Osteocyte (in vitro differentiated cells): ENCODE results near the gene MICALL2. TPM values are rescaled to one million over a fixed set of nuclear protein-coding genes. Genes with fewer than 3 reads are reported as not detected.

Experiments
- DNase-seq: peaks from one replicate; pipeline ENCODE4 v3.0.0; 2021; ENCODE audit warnings: mixed read lengths; ENCODE audit not compliant: unreplicated experiment; ENCODE audit errors: extremely low spot score
- H3K27ac Mint-ChIP-seq: one replicate; pipeline ENCODE4 v1.8.0; 2021; ENCODE audit warnings: mild to moderate bottlenecking, mixed read lengths; ENCODE audit not compliant: unreplicated experiment
- H3K27me3 Mint-ChIP-seq: one replicate; pipeline ENCODE4 v1.8.0; 2021; ENCODE audit warnings: mixed read lengths; ENCODE audit not compliant: unreplicated experiment
- H3K36me3 Mint-ChIP-seq: one replicate; pipeline ENCODE4 v1.8.0; 2021; ENCODE audit warnings: mixed read lengths; ENCODE audit not compliant: unreplicated experiment
- H3K4me1 Mint-ChIP-seq: one replicate; pipeline ENCODE4 v1.8.0; 2021; ENCODE audit warnings: mixed read lengths; ENCODE audit not compliant: unreplicated experiment
- H3K4me3 Mint-ChIP-seq: one replicate; pipeline ENCODE4 v1.8.0; 2021; ENCODE audit warnings: mild to moderate bottlenecking, moderate library complexity, mixed read lengths; ENCODE audit not compliant: unreplicated experiment
- H3K9me3 Mint-ChIP-seq: one replicate; pipeline ENCODE4 v1.8.0; 2021; ENCODE audit warnings: mixed read lengths; ENCODE audit not compliant: unreplicated experiment
- total RNA-seq: library from RNA; stranded (reverse); gene quantifications from 2 replicates; pipeline ENCODE4 v1.2.1, GENCODE V29; 2021
- TF ChIP-seq, protein P1 (sequence below): fragments of 200-600 bp; sonication (generic); IDR thresholded peaks from 2 replicates; pipeline ENCODE4 v1.5.0; 2021; ENCODE audit warnings: antibody characterized with exemption, mild to moderate bottlenecking, moderate library complexity

Gene MICALL2
- total RNA-seq, 1 donor from 2014 or later = 63.1 TPM

DNA sequence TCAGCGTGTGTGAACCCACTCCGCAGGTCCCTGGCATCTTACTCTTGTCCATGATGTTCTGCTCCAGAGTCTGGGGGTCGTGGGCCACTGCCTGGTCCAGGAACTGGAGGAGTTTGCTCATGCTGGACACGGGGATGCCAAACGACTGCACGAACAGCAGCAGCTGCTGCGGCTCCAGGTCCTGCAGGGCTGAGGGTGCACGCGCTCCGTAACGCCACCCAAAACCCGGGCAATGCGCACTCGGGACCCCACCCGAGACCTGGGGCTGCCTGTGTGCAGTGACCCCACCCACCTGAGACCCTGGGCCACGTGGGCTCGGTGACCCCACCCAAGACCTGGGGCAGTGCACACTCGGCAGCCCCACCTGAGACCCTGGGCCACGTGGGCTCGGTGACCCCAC lies 22.0 kb upstream of the MICALL2 start:
- H3K27ac Mint-ChIP-seq = no peak overlapping the region
- no peak for DNase-seq
- H3K4me1 Mint-ChIP-seq = no peaks in the 10 kb centered on the region
- TF ChIP-seq, protein P1, sequence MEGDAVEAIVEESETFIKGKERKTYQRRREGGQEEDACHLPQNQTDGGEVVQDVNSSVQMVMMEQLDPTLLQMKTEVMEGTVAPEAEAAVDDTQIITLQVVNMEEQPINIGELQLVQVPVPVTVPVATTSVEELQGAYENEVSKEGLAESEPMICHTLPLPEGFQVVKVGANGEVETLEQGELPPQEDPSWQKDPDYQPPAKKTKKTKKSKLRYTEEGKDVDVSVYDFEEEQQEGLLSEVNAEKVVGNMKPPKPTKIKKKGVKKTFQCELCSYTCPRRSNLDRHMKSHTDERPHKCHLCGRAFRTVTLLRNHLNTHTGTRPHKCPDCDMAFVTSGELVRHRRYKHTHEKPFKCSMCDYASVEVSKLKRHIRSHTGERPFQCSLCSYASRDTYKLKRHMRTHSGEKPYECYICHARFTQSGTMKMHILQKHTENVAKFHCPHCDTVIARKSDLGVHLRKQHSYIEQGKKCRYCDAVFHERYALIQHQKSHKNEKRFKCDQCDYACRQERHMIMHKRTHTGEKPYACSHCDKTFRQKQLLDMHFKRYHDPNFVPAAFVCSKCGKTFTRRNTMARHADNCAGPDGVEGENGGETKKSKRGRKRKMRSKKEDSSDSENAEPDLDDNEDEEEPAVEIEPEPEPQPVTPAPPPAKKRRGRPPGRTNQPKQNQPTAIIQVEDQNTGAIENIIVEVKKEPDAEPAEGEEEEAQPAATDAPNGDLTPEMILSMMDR = no peak
- no peaks in the 10 kb centered on the region for H3K9me3 Mint-ChIP-seq
- H3K4me3 Mint-ChIP-seq = no peak overlapping the region
- H3K36me3 Mint-ChIP-seq = peaks cover 20% of the 10 kb centered on the region
- H3K27me3 Mint-ChIP-seq = no peaks in the 10 kb centered on the region

- no peak overlapping the region for H3K27ac Mint-ChIP-seq
- H3K4me1 Mint-ChIP-seq = no peaks in the 10 kb centered on the region
- TF ChIP-seq, protein P1 = no peak
- H3K27me3 Mint-ChIP-seq = no peaks in the 10 kb centered on the region
- H3K36me3 Mint-ChIP-seq = peaks cover 14% of the 10 kb centered on the region
- H3K9me3 Mint-ChIP-seq = no peaks in the 10 kb centered on the region
- H3K4me3 Mint-ChIP-seq = no peak overlapping the region
- DNase-seq = no peak
These were observed 21.4 kb upstream of the MICALL2 start for GRCh38 chr7:1480670-1481069.

- H3K4me1 Mint-ChIP-seq = no peaks in the 10 kb centered on the region
- H3K27ac Mint-ChIP-seq = no peak overlapping the region
- no peaks in the 10 kb centered on the region for H3K9me3 Mint-ChIP-seq
- TF ChIP-seq, protein P1 = no peak
- peaks cover 9% of the 10 kb centered on the region for H3K36me3 Mint-ChIP-seq
- H3K4me3 Mint-ChIP-seq = no peak overlapping the region
- DNase-seq = no peak
- no peaks in the 10 kb centered on the region for H3K27me3 Mint-ChIP-seq
These were observed 20.0 kb upstream of the MICALL2 start for GRCh38 chr7:1479287-1479686.

DNA sequence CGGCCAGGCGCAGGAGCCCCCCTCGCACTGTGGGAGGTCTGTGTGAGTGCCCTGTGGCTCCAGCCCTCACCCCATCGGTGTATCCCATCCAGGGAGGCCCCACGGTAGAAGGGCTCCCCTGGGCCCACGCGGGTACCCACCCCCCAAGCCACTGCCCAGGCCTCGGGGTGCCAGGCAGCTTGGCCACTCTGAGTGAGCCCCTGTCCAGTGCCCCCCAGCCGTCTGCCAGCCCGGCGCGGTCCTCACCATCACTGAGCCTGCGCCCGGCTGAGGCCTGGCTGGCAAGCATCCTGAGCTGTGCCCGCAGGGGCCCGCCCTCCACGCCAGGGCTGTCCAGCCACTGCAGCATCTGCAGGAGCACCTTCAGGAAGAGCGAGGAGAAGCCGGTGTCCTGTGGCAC lies 19.2 kb upstream of the MICALL2 start:
- Mint-ChIP-seq H3K27me3 (no peaks in the 10 kb centered on the region), H3K36me3 (peaks cover 9% of the 10 kb centered on the region), H3K4me1 (no peaks in the 10 kb centered on the region), H3K9me3 (no peaks in the 10 kb centered on the region), H3K27ac (no peak overlapping the region), H3K4me3 (no peak overlapping the region)
- DNase-seq = no peak
- TF ChIP-seq, protein P1 = no peak

DNA sequence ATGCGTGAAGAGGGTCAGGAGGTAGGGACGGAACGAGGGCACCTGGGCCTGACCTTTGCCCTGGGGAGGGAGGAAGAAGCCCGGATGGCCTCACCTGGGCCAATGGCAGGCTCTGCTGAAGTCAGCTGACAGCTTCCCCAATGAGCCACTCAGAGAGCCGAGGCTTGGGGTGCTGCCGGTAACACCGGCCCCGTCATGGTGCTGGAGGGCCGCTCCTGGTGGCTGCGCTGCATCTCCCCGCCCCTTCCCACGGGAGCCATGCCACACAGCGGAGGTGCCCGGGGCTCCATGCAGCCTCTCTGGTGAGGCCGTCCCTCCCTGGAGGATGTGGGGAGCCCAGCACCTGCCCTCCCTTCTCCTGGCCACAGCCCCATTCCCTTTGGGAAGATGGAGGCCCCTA lies 17.6 kb upstream of the MICALL2 start:
- peaks cover 4% of the 10 kb centered on the region for H3K36me3 Mint-ChIP-seq

More for the DNA sequence above, 17.6 kb upstream of the MICALL2 start:
- H3K9me3 Mint-ChIP-seq = no peaks in the 10 kb centered on the region
- no peaks in the 10 kb centered on the region for H3K27me3 Mint-ChIP-seq
- no peaks in the 10 kb centered on the region for H3K4me1 Mint-ChIP-seq
- H3K4me3 Mint-ChIP-seq = no peak overlapping the region
- no peak for DNase-seq
- TF ChIP-seq, protein P1 = no peak
- no peak overlapping the region for H3K27ac Mint-ChIP-seq
